ENCODE measurements around the gene CA5A.
"Not testable (repeated sequence)": the region's sequence is repeated elsewhere in the genome, so short reads cannot be mapped to it uniquely, and the experiment has no call there.

CA5A gene

DNA sequence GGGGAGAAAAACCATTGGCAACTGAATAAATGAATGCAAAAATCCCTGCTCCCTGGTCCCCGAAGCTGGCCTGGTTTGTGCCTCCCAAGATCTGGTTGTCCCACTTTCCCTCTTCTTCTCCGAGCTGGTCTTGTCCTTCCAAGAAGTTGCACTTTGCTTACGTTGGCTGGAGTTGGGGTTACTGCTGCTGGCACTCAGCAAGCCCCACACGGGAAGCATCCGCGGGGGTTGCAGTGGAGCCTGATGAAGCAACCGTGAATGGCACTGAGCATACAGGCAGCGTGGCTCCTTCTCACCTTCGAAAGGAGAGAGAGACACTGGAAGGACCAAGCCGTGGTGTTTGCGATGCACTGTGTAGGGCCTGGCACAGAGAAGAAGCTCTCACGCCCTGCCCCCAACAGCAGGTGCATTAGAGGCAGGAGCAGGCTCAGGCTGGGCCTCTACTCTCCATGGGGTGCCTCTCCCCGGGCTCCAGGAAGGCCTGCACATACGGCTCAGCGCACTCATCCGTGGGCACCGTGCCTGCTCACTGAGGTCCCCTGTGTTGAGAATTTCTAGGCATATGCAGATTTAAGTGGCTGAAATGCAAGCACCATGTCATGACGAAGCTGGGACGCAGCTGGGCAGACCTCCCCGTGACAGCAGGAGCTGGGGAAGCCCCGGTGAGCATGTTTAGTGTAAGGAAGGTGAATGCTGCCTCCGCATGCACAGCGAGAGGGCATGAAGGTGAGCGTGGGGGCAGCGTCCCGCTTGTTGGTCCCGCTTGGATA, 12.1 kb downstream of the CA5A start:
- no peak for DNase-seq (ENCODE audit: low read depth)

DNA sequence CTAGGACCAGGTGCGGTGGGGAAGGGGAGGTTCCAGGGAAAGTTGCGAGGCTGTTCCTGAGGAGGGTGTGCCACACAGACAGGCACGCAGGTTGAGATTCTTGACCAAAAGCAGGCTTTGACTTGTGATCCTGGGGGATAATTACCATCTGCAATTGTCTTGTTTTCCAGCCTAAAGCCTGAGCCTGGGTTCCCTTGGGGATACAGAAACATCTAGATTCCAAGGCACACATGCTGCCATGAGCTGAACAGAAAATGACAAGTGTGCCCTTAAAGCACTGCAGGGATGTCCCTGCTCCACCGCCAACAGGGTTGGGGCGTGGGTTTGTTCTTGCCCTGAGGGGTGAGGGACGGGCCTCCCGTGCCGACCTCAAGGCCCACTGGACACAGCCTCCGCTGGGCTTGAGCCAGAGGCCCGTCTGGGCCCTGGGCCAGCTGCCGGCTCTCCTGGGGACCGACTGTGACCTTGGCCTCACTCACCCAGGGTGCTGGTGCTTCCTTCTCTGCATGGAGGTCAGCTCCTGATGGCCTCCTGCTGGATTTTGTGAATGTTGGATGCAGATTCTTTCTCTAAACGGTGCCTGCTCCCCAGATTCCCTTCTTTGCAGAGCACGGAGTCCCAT, 14.0 kb downstream of the CA5A start:
- DNase-seq (ENCODE audit: low read depth), result no peak

GRCh38 chr16:87921236-87921773, 15.0 kb downstream of the CA5A start:
- no peak for DNase-seq (ENCODE audit: low read depth)

DNA sequence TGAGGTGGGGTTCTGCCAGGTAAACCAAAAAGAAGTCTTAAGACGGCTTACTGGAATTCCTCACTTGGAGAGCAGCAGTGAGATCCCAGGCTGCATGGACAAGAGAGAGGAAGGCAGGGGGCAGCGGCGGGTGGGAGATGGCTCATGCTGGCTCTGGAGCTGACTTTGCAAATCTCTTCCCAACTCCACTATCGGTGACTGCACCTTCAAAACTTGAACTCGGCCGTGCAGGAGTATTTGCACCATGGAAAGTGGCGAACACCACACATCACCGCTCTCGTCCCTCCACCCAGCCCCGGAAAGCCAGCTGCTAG, 16.7 kb downstream of the CA5A start:
- no peak for DNase-seq (ENCODE audit: low read depth)

DNA sequence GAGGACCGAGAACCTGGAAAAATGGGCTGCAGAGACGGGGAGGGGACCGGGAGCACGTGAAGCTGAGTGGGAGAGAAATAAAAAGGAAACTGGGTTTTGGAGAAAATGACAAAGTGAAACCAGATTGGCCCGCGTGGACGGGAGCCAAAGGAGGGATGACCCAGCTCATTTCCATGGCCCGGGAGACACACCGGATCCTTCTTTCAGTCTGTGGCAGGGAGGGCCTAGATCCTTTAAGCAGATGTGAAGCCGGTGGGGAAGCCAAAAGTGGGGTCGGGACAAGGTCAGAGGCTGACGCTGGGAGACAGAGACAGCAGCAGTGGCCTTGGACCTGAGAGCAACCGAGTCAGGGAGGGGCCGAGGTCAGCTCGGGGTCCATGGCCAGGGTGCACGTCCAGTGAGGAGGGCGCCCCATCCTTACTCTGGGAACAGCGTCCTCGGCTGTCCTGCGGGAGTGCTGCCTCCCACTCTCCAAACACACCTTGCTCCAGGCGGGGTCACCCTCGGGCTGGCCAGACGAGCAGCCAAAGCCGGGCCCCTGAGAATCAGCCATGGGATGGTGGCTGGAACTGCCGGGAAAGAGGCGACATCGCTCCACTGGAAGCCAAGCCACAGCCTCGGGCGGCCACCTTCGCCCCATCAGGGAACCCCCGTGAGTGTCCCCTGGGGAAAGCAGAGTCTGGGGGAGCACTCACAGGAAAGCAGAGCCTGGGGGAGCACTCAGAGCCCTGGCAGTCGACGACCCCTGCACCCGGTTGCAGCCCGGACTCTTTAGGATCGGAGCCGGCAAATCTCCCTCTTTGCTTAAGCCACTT, 17.3 kb downstream of the CA5A start:
- no peak for DNase-seq (ENCODE audit: low read depth)

DNA sequence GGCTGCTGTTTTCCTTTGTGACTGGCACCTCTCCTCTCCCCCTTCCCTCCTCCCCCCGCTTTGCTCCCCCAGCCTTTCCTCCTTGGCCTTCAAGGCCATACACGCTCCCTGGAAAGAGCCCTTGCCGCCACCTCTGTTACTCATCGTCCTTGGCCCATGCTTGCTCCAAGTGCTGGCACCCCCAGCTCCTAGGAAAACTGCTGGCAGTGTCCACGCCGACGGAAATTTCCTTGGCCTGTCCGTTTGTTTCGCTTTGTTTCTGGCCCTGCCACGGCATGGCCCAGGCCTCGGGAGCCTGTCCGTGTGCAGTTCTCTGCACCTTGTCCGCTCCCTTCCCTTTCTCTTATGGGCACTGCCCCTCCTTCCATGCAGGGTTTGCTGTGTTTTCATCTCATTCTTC, 18.0 kb downstream of the CA5A start:
- DNase-seq (ENCODE audit: low read depth), result no peak

- no peak for DNase-seq (ENCODE audit: low read depth)
Measured at GRCh38 chr16:87917503-87917902, 18.8 kb downstream of the CA5A start.

GRCh38 chr16:87914812-87915211, 21.5 kb downstream of the CA5A start:
- no peak for DNase-seq (ENCODE audit: low read depth)

GRCh38 chr16:87914021-87914725, 22.2 kb downstream of the CA5A start:
- not testable (repeated sequence) for DNase-seq (ENCODE audit: low read depth)

DNA sequence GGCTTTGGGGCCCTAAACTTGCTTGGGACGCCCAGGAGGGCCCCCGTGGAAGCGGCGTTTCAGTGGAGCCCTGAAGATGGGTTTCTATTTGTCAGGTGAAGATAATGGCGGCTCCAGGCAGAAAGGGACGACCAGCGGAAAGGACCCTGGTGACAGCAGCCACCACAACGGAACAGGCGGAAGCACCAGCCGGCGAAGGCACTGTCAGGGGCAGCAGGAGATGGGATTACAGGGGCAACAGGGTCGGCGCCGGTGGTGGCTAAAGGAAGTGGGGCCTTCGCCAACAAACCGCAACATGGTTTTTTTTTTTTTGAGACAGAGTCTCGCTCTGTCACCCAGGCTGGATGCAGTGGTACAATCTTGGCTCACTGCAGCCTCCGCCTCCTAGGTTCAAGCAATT, 23.6 kb downstream of the CA5A start:
- DNase-seq (ENCODE audit: low read depth), result peak; percentile 68

DNA sequence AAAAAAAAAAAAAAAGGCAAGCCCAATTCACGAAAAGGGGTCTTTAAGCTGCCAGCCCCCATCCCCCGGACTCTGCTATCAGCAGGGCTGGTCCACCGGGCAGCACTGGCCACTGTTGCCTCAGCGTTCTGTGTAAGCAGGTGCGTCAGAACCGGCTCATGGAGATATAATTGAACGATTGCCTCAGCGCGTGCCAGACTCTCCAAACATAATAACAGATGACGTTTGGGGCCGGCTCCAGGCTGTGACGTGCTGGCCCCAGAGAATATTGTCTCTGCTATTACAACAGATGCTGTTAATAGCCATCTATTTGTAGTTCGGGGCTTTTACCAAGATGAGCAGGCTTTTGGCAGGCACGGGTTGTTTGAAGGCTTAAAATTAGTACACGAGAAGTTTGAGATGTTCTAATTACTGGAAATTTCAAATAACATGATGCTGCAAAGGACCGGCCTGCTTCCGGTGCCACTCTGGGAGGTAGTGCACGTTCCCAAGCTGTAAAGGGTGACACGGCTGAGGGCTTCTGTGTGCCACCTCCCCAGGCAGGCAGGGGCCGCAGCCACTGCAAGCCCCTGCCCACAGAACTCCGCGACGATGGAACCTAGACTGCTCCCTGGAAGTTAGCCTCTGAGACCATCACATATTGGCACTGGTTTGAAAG, 25.1 kb downstream of the CA5A start:
- not testable (repeated sequence) for DNase-seq (ENCODE audit: low read depth)

DNA sequence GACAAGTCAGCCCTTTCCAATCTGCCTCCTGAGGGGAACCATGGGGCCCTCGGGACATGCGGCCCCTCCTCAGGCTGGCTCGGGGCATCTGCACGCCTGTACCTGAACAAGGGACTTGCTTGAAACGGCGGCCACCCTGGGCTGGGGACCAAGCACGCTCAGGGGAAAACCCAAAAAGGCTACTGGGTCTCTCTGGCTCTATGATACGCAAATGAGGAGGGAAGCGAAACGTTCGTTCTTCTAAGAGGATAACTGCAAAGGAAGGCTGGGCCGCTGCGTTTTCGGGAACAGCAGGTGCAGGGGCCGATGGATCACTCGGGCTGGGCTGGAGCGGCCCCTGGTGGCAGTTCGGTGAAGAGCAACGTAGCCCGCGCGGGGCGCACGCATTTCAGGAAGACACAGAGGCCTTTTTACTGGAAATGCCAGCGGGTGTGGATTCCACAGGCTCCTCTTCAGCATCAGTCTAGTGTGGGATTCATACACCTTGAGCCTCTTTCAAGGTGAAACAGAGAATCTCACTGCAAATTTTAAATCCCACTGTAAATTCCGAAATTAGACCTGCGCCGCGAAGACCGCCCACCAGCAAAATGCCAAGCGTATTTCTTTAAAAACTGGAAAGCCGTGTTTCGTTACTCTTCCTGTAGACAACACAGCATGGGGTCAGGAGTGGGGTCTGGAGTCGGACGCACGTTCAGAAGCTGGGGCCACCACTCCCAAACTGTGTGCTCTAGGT, 27.0 kb downstream of the CA5A start:
- DNase-seq (ENCODE audit: low read depth), result not testable (repeated sequence)

DNA sequence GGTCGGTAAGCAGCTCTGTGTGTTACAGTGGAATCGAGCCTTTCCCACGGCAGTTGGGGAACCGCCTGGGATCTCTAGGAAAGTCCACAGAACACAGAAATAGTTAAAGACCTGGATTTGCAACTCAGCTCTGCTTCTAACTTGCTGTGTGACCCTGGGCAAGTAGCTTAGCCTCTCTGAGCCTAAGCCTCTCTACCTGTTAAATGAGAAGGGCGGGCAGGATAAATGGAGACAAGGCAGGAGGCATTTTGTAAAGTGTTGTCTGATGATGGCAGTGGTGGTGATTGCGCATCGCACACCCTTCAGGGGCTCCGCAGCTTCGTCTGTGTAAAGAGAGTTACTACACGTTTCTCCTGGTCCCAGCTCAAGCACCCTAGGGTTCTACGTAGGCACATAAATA, 28.2 kb downstream of the CA5A start:
- DNase-seq (ENCODE audit: low read depth), result not testable (repeated sequence)

- not testable (repeated sequence) for DNase-seq (ENCODE audit: low read depth)
Measured at GRCh38 chr16:87905521-87905920, 30.8 kb downstream of the CA5A start.

DNA sequence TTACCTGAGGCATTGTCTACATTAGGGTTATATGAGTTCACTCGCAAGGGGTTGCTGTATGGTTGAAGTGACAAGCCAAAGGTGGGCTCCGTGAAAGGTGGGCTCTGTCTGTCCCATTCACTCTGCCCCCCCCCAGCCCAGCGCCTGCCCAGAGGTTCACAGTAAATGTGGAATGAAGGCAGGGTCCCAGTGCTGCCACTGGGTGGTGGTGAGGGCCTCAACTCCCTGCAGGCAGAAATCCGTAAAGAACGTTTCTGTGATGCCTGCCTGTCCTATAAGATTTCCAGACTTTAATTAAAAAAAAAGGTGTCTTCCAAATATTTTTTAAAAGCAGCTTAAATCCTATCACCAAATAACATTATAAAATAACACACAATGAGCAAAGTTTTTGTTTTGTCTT, 31.4 kb downstream of the CA5A start:
- not testable (repeated sequence) for DNase-seq (ENCODE audit: low read depth)

DNA sequence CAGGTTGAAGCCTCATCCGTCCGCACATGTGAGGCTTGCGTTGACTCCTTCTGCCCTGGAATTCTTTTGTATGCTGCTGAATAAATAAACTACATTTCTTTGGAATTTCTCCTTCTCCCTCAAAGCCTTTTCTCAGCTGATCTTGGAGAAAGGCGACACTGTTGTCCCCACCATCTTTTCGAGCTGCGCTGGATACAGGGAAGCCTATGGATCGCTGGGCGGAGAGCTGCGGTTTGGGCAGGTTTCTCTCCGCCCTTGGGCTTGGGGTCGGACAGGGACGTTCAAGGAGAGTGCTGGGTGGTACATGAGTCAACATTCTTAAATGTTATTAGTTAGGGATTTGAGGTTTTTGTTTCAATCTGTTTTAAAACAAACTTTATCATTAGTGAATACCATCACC, 35.8 kb downstream of the CA5A start:
- DNase-seq (ENCODE audit: low read depth), result not testable (repeated sequence)

GRCh38 chr16:87897521-87898505, 38.5 kb downstream of the CA5A start:
- DNase-seq (ENCODE audit: low read depth), result no peak

DNA sequence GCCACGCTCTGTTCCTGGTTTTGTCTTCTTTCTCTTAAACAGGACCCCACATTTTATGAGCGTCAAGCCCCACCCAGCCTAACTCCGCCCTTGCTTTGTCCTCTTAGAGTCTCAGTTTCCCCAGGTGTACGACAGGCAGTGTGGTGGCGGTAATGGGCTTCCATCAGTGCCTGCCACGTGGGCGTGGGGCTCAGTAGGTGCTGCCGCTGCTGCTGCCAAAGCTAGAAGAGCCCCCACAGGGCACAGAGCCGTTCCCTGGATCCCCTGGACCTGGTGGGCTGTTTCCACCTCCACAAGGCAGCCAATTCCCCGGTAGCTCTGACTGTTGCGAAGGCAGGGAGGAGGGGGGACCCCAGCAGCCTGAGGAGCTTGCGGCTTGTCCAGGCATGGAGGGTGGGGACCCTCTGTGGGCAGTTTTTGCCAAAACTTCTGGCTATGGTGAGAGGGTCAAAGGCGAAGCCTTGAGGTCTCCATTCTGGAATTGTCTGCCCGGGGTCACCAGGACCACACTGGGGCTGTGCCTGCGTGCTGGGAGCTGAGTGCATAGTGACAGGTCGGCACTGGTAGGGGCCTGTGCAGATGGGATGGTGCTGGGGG, 39.3 kb downstream of the CA5A start:
- DNase-seq (ENCODE audit: low read depth), result not testable (repeated sequence)

DNA sequence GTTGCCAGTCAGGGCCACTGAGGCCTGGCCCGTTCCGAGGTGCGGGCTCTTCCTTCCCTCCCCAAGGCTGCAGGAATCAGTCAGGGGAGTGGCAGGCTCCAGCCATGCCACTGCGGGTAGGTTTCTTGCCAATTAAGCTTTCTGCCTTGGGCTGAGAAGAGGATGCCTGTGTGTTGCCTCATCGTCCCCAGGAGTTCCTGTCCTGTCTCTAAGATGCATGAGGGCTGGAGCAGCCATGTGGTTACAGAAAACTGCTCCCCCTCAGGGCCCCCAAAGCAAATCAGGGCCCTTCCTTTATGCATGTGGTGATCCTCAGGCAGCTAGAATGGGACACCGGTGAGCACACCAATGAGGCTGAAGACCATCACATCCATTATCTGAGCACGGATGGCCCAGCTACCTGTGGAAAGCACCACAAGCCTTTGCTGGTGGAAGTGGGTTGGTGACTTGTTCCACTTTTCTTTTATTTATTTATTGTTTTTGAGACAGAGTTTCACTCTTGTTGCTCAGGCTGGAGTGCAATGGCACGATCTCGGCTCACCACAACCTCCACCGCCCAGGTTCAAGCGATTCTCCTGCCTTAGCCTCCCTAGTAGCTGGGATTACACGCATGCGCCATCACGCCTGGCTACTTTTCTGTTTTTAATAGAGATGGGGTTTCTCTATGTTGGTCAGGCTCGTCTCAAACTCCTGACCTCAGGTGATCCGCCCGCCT, 40.0 kb downstream of the CA5A start:
- not testable (repeated sequence) for DNase-seq (ENCODE audit: low read depth)
